Fibroblast of skin of left quadriceps (primary cell): ENCODE data around the gene CCL5.

Source experiments
- DNase-seq, 2 experiments: peaks; one replicate each; pipeline ENCODE4 v3.0.0-alpha.2; 2013; ENCODE audit warnings: low read depth in 2 of 2

Gene CCL5

DNA sequence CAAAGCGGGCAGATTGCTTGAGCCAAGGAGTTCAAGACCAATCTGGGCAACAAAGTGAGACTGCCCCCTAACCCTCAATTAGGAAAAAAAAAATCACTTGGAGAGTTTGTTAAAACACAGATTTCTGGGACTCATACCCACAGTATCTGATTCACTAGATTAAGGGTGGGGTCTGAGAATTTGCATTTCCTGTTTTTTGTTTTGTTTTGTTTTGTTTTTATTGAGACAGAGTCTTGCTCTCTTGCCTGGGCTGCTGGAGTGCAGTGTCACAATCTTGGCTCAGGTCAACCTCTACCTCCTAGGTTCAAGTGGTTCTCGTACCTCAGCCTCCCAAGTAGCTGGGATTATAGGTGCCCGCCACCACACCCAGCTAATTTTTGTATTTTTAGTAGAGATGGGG is 12.6 kb downstream of the CCL5 start:
- no peak for DNase-seq

DNA sequence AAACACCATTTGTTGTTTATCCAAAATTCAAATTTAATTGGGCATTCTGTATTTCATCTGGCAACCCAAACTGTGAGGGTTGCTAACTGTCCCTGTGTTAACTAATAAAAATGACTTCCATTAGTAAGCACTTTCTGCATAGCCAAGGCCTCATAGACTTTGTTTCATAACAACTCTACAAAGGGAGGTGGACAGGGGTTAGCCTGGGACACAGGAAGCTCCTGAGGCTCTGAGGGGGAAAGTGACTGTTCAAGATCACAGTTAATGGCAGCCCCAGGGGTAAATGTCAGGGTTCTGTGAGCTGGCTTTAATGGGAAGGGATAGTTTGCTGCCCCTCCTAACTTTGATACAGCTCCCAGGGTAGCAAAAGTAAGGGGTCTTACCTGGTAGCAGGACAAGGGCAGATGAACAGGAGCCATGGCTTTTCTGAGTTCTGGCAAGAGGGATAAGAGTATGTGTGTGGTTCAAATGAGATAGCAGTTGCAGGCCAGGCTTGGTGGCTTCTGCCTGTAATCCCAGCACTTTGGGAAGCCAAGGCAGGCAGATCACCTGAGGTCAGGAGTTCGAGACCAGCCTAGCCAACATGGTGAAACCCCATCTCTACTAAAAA is 13.7 kb downstream of the CCL5 start:
- DNase-seq: peak in 1 of 2 experiments; percentile 4

DNA sequence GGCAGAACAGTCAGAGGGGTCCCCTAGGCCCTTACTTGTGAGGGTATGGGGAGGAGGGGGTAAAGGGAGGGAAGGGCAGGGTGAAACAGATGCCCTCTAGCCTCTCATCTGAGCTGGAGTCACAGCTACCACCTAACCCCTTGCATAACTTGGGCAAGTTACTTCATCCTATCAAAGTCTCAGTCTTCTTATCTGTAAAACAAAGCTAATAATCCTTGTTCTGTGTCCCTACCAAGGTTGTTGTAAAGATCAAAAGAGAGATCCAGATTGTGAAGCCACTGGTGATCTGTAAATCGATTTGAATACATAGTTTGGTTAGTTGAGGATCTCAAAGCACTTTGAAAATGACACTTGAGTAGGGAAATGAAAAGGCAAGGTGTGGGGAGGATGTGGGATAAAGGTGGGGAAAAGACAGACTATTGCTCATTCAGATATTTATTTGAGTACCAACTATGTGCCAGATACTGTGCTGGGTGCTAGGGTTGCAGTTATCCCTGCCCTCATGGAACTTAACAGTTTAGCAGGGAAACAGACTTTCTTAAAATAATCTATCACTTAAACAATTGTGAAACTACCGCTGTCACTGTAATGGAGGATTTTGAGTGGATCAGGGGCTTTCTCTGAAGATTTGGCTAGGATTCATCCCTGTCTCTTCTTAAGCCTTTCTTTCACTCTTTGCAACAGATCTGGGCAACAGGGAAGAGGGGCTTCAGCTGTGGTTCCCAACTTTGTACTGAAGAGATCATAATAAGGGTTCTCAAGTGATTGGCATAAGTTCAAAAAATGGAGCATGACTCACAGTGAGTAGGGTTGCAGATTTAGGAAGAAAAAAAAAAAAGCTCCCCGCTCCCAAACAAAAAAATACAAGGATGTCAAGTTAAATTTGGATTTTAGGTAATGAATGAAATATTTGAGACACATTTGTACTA is 14.5 kb downstream of the CCL5 start:
- DNase-seq: peak; percentile 27 to 35

DNA sequence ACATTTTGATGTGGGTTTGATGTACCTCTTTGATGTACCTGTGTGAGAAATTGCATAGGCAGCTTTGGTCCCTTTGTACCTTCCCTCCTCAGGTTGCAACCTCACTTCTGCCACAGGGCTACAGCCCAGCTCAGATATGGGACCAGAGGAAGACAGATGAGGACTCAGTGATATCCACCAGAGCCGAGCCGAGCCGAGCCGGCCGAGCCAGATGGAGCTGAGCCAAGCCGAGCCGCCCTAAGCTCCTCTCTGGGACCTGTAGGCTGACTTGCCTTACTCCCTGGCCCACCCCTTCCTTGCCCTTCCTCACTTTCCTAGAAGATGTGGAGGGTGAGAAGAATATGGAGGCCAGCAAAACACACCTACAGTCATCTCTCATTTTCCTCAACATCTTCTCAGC is 15.3 kb downstream of the CCL5 start:
- no peak for DNase-seq

DNA sequence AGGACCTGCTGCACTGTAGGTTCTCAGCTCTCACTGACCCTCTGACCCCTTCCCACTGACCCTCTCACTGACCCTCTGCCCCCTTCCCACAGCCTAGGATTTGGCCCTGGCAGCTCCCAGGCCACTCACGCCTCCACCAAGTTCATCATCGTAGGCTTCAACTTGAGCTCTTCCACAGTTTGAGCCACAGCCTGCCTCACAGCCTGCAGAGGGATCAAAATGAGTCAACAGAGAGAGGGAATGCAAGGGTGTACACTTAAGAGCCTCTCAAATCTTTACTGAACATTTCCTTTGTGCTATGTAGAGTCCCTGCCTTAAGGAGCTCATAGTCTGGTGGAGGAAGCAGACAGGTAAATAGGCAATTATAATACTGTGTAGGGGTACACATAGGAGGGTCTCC is 23.6 kb downstream of the CCL5 start:
- no peak for DNase-seq

DNA sequence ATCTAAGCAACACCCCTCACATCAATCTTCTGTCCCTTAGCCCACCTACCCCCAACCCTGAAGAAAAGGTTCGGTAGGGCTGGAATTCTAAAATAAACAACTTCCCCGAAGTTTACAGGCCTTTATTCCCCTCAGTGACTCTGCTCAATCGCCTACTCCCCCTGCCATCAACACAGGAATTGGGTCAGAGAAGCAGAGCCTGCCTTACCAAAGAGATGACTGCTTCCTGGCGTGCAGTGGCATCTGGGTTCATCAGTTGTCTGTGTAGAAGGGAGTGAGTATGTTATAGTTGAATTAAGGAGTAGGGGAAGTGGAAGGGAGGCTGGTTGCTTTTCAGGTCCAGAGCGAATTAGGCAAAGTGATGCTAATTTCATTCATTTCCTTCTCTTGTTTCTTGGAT is 24.2 kb downstream of the CCL5 start:
- no peak for DNase-seq

DNA sequence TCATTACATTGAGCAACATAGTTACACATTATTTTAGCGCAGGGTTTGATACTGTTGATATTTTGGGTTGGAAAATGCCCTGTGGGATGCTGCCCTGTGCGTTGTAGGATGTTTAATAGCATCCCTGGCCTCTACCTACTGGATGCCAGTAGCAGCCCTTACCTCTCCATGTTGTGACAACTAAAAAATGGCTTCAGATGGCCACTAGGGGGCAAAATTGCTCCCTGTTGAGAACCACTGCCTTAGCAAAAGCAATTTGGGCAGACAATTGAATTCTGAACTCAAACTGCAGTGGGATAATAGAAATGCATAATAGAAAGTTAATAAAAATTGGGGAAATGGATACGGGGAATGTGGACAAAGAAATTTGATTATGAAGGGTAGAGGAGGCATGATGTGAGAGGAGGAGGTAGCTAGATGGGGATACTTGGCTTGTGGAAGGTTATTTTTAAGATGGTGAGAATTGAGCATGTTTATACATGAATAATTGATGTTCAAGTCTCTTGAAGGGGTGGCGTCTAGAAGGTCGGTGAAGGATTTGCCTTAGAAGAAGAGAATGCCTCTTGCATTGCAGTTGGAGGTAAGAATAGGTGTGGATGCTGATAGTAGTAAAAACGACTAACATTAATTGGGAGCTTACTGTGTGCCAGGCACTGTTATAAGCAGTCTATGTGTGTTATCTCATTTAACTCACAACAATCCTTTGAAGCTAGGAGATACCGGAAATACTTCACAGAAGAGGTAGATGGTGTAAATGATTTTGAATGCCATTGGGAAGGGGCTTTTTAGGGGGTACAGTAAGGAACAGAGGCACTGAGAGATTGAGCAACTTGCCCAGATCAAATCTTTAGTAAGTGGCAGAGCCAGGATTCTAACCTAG is 30.5 kb downstream of the CCL5 start:
- DNase-seq: peak; percentile 33 to 34

DNA sequence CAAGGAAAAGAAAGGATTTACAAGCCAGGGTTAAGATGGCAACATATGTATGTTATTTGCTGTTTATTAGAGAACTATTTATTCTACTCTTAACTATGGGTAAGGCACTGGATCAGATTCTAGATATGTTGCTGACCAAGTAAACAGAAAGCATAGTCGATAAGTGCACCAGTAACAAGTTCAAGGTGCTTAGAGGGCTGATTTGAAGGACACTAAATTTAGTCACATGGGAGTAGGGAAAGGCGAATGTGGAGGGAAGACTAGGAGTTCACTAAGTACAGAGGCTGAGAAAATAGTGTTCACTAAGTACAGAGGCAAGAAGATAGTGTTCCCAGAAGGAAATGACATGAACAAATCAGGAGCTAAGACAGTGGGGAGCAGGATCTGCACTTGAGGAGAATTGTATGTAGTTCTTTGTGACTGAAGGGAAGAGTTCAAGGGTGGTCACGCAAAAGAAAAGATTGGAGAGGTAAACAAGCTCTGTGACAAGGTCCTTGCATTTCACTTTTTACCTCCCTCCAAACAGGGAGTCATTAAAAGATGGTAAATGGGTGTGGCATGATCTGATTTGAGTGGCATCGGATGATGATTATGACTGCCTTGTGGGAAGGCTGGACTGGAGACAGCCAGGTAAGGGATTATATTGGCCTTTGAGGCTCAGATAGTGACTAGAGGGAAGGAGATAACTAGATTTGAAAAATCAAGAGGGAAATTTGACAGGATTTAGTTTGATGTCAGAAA is 32.4 kb downstream of the CCL5 start:
- no peak for DNase-seq

DNA sequence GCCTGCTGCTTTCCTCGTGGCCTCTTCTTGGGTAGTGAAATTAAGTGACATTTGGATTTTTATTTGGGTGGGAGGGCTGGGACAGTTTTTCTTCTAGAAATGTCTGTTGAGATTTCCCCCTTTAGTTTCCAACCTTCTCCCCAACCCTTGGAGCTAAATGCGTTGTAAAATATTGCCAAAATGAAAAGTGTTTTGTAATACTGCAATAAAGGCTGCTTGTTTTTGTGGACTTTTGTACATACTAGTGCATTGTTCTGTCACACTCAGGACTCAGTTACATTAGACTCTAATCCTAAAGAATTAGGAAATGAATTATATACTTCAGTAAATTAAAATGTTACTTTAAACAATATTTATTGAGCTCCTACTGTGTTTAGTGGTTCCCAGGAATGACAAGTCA is 33.2 kb downstream of the CCL5 start:
- DNase-seq: no peak

DNA sequence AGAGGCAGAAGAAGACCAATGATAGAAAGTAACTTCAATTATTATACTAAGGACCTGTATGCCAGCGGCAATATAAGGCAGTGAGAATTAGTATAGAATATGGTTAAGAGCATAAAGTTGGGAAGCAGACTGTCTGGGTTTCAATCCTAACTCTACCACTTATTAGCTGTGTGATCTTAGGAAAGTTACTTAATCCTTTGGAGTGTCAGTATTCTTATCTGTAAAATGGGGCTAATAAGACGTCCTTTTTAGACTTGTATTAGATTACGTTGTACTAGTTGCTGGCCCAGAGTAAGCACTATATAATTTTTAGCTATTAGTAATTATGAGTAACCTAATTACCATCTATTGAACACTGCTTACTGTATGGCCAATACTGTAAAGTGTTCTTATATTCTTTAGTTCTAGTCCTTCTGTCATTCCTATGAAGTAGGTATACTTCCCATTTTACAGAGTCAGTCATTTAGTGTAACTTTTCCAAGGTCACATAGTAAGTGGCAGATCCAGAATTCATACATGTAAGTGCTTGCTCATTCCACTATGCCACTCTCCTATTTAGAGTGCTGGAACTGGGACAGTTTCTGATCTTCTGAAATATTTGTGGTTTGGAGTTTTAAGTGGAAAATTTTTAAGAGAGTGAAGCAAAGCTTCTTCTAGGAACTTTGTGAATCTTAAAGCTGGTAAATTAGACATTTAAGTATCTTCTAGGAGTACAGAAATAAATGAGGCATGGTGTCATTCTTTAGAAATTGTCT is 33.9 kb downstream of the CCL5 start:
- DNase-seq: no peak

DNA sequence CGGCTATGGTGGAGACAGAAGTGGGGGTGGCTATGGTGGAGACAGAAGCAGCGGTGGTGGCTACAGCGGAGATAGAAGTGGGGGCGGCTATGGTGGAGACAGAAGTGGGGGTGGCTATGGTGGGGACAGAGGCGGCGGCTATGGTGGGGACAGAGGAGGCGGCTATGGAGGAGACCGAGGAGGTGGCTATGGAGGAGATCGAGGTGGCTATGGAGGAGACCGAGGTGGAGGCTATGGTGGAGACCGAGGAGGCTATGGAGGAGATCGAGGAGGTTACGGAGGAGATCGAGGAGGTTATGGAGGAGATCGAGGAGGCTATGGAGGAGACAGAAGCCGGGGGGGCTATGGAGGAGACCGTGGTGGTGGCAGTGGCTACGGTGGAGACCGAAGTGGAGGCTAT is 35.6 kb downstream of the CCL5 start:
- no peak for DNase-seq

DNA sequence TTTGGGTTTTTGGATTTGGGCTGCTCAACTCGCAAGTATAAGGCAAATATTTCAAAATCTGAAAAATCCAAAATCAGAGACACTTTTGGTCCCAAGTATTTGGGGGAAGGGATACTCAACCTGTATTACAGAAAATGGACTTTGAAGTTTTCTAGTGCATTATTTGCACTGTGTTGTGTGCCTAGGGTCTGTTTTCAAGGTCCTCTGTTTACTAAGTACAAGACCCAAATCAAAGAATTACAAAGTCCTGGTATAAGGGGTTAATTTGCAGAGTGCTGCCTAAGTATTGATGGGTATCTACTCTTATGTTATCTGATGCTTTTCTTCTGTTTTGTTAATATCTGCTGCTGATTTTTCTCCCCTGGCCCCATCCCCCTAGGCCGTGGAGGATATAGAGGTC is 36.5 kb downstream of the CCL5 start:
- DNase-seq: no peak

DNA sequence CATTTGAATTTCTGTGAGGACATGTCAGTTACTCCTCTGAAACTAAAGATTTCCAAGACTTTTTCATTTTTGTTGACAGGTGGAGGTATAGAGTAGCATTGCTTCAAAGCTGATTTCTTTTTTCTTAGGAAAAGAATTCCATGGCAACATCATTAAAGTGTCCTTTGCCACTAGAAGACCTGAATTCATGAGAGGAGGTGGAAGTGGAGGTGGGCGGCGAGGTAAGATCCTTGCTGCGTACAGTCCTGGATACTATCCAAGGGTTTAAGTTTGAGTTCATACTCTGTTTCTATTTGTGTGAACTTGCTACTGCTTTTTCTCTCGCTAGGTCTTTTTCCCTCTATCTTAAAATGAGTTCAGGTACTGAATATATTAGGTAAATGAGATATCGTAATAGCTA is 37.9 kb downstream of the CCL5 start:
- no peak for DNase-seq

DNA sequence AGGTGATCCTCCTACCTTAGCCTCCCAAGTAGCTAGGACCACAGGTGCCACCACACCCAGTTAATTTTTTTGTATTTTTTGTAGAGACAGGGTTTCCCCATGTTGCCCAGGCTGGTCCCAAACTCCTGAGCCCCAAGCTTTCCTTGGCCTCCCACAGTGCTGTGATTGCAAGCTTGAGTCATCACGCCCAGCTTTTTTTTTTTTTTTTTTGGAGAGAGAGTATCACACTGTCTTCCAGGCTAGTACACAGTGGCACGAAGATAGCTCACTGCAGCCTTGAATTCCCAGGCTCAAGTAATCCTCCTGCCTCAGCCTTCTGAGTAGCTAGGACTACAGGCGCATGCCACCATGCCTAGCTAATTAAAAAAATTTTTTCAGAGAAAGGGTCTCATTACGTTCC is 38.7 kb downstream of the CCL5 start:
- no peak for DNase-seq

DNA sequence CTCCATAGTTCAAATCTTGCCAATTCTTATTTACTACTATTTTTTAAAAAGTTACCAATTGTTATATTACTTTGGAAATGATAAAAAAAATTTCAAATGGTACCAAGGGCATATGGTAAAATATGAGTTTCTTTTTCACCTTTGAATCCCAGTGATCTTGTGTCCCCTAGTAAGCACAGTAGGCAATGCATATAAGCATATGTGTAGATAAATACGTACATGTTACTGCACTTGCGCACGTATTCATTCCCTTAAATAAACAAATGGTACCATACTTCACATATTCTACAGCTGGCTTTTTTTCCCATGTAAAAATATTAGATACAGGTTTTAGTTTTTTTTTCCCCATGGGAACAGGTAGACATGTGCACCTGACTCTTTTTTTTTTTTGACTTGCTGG is 39.1 kb downstream of the CCL5 start:
- no peak for DNase-seq

DNA sequence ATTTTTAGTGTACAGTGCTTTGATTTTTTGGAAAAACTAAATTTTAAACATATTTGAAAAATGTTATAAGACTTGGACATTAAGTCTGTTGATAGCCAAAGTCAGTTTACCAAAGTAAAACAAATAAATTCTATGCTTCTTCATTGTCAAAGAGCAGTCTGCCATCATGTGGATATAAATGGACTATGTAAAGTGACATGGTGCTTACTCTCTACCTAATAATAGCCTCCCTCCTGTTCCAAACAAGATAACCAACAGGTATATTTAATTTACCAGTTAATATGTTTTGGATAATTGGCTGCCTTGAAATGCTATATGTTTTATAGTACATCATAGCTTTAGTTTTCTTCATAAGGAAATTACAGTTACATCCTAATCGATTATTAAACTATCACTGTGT is 55.0 kb downstream of the CCL5 start:
- DNase-seq: no peak
